K562 (cell line): Measurements from ENCODE around the gene FKRP. TPM values are rescaled to one million over a fixed set of nuclear protein-coding genes. Genes with fewer than 3 reads are reported as not detected.

Experiments
- ARNT ChIP-seq, 2 experiments: fragments of 450-650 bp; IDR thresholded peaks; 2 replicates each; pipeline ENCODE4 v1.6.1; 2016; ENCODE audit warnings: mild to moderate bottlenecking in 1 of 2
- BCOR ChIP-seq: fragments of 450-650 bp; IDR thresholded peaks from 2 replicates; pipeline ENCODE4 v1.6.1; 2016
- CHD1 ChIP-seq: fragments of 200-600 bp; sonication (generic); IDR thresholded peaks from one replicate; pipeline ENCODE4 v1.6.1; 2012; ENCODE audit warnings: mild to moderate bottlenecking, moderate library complexity, low read length, inconsistent platforms
- DPF2 ChIP-seq: fragments of 450-650 bp; IDR thresholded peaks from 2 replicates; pipeline ENCODE4 v1.6.1; 2016
- ELF1 ChIP-seq: fragments of 200-800 bp; sonication (Bioruptor generic); IDR thresholded peaks from 2 replicates; pipeline ENCODE4 v1.6.1; 2016; ENCODE audit warnings: missing genetic modification characterization, missing compliant biosample characterization
- FOS ChIP-seq: IDR thresholded peaks from 3 replicates; pipeline ENCODE4 v1.6.1; 2011; ENCODE audit not compliant: insufficient read length; ENCODE audit errors: extremely low read depth
- FOXM1 ChIP-seq, 2 experiments: fragments of 450-650 bp in 1 of 2; sonication (generic) in 1 of 2; formaldehyde crosslinking in 1 of 2; IDR thresholded peaks; 2 replicates each; pipeline versions ENCODE4 v1.6.1 to v1.9.0; 2017 to 2022; ENCODE audit warnings: low read depth in 2 of 2, mild to moderate bottlenecking in 2 of 2, missing genetic modification reagents in 1 of 2, moderate library complexity in 1 of 2
- GATAD2A ChIP-seq: fragments of 450-650 bp; IDR thresholded peaks from 2 replicates; pipeline ENCODE4 v1.6.1; 2017
- HDAC3 ChIP-seq: fragments of 450-650 bp; IDR thresholded peaks from 2 replicates; pipeline ENCODE4 v1.6.1; 2018; ENCODE audit warnings: borderline replicate concordance, mild to moderate bottlenecking, moderate library complexity; ENCODE audit not compliant: partially characterized antibody
- HDGF ChIP-seq: fragments of 450-650 bp; IDR thresholded peaks from 2 replicates; pipeline ENCODE4 v1.6.1; 2016
- MBD2 ChIP-seq: sonication (generic); IDR thresholded peaks from 2 replicates; pipeline ENCODE4 v1.6.1; 2016; ENCODE audit warnings: low read depth, borderline replicate concordance
- MCM2 ChIP-seq: fragments of 450-650 bp; IDR thresholded peaks from 2 replicates; pipeline ENCODE4 v1.6.1; 2017; ENCODE audit warnings: low read depth, mild to moderate bottlenecking
- MTA1 ChIP-seq: fragments of 450-650 bp; IDR thresholded peaks from 2 replicates; pipeline ENCODE4 v1.6.1; 2017; ENCODE audit warnings: borderline replicate concordance
- MYC ChIP-seq, 2 experiments: fragments of 250-450 bp in 1 of 2; sonication (Bioruptor Pico) in 1 of 2; IDR thresholded peaks; 2 replicates each; pipeline versions ENCODE4 v1.5.1 to v1.6.1; 2012 to 2021; ENCODE audit warnings: low read depth in 2 of 2, borderline replicate concordance in 1 of 2, improper control_type of control experiment in 1 of 2, low read length in 1 of 2, mild to moderate bottlenecking in 1 of 2, moderate library complexity in 1 of 2
- PHF8 ChIP-seq: fragments of 200-600 bp; sonication (generic); IDR thresholded peaks from 2 replicates; pipeline ENCODE4 v1.6.1; 2012; ENCODE audit warnings: mixed run types, mild to moderate bottlenecking, inconsistent platforms, low read length, moderate library complexity, borderline replicate concordance
- POLR2A ChIP-seq: fragments of 450-650 bp; conservative IDR thresholded peaks from 2 replicates; pipeline ENCODE4 v1.6.1; 2016
- PYGO2 ChIP-seq: fragments of 450-650 bp; IDR thresholded peaks from 2 replicates; pipeline ENCODE4 v1.6.1; 2016; ENCODE audit warnings: mild to moderate bottlenecking, missing genetic modification characterization, moderate library complexity, missing compliant biosample characterization
- SAP30 ChIP-seq: fragments of 200-600 bp; sonication (generic); IDR thresholded peaks from 2 replicates; pipeline ENCODE4 v1.6.1; 2012; ENCODE audit warnings: borderline replicate concordance, low read depth, mild to moderate bottlenecking, moderate library complexity, low read length, control low read depth, inconsistent platforms; ENCODE audit not compliant: insufficient read depth, poor library complexity, severe bottlenecking
- SIN3A ChIP-seq, 2 experiments: fragments of 150-350 bp in 1 of 2; IDR thresholded peaks; 2 replicates each; pipeline ENCODE4 v1.6.1; 2011 to 2016; ENCODE audit warnings: borderline replicate concordance in 2 of 2, low read depth in 2 of 2, low read length in 2 of 2, mild to moderate bottlenecking in 2 of 2, moderate library complexity in 2 of 2; ENCODE audit not compliant: control insufficient read depth in 1 of 2
- SLC30A9 ChIP-seq: fragments of 250-450 bp; sonication (Bioruptor Pico); IDR thresholded peaks from 2 replicates; pipeline ENCODE4 v1.8.0; 2022; ENCODE audit warnings: mild to moderate bottlenecking, moderate library complexity
- SMAD4 ChIP-seq: fragments of 250-450 bp; sonication (Bioruptor Pico); conservative IDR thresholded peaks from 2 replicates; pipeline ENCODE4 v1.8.0; 2021; ENCODE audit warnings: inconsistent platforms, mild to moderate bottlenecking, moderate library complexity
- STAT5A ChIP-seq: IDR thresholded peaks from 2 replicates; pipeline ENCODE4 v1.6.1; 2012; ENCODE audit warnings: low read length, inconsistent platforms, borderline replicate concordance
- TAF1 ChIP-seq: IDR thresholded peaks from 2 replicates; pipeline ENCODE4 v1.6.1; 2011; ENCODE audit warnings: mild to moderate bottlenecking, low read length, moderate library complexity; ENCODE audit not compliant: insufficient read depth, control insufficient read depth, severe bottlenecking; ENCODE audit errors: extremely low read depth
- TGIF2 ChIP-seq: sonication (generic); formaldehyde crosslinking; IDR thresholded peaks from 2 replicates; pipeline ENCODE4 v1.8.1; 2022; ENCODE audit warnings: mild to moderate bottlenecking, missing genetic modification reagents, moderate library complexity
- TRIM24 ChIP-seq, 2 experiments: fragments of 450-650 bp; IDR thresholded peaks; 2 replicates each; pipeline ENCODE4 v1.6.1; 2016
- YY1 ChIP-seq, 3 experiments: IDR thresholded peaks; 2 replicates each; pipeline ENCODE4 v1.6.1; 2011; ENCODE audit warnings: low read length in 2 of 3, mild to moderate bottlenecking in 2 of 3, moderate library complexity in 2 of 3, borderline replicate concordance in 1 of 3, control low read depth in 1 of 3, low read depth in 1 of 3; ENCODE audit not compliant: insufficient read depth in 3 of 3, insufficient replicate concordance in 2 of 3, control insufficient read depth in 1 of 3, insufficient read length in 1 of 3; ENCODE audit errors: extremely low read depth in 1 of 3
- ZC3H11A ChIP-seq: IDR thresholded peaks from 2 replicates; pipeline ENCODE4 v1.6.1; 2012; ENCODE audit warnings: low read depth, low read length, improper control_type of control experiment
- ZNF3 ChIP-seq: fragments of 250-450 bp; sonication (Bioruptor Pico); IDR thresholded peaks from 2 replicates; pipeline ENCODE4 v1.5.0; 2021; ENCODE audit warnings: mild to moderate bottlenecking, moderate library complexity
- polyA plus RNA-seq, 8 experiments: library from polyadenylated mRNA; depleted of rRNA in 4 of 8; stranded (reverse) in 5 of 8; unstranded in 3 of 8; fragments of >200 nt; fragmentation: Nextera tagmentation in 2 of 8; fragmentation: Illumina TruSeq in 1 of 8; extraction: Ambion mirVana in 2 of 8; extraction: Trizol in 1 of 8; gene quantifications; 2 replicates each; pipeline versions ENCODE4 v1.2.1 to v1.2.3, GENCODE V29; 2011 to 2014; ENCODE audit warnings: inconsistent platforms in 1 of 8, missing spikeins in 1 of 8
- total RNA-seq, 7 experiments: library from RNA; depleted of rRNA in 6 of 7; stranded (reverse); fragments of >200 nt in 6 of 7; fragmentation: Illumina TruSeq in 2 of 7; extraction: Trizol in 2 of 7; gene quantifications; 2 replicates each; pipeline versions ENCODE4 v1.2.1 to v1.2.3, GENCODE V29; 2011 to 2021; ENCODE audit warnings: low replicate concordance in 1 of 7
- TF ChIP-seq, protein P1 (sequence below), 3 experiments: fragments of 200-800 bp in 1 of 3; sonication (Bioruptor generic) in 1 of 3; sonication (generic) in 1 of 3; formaldehyde crosslinking in 1 of 3; IDR thresholded peaks; 2 replicates each; pipeline versions ENCODE4 v1.6.1 to v1.8.0; 2016 to 2022; ENCODE audit warnings: mild to moderate bottlenecking in 2 of 3, missing compliant biosample characterization in 2 of 3, missing genetic modification characterization in 2 of 3, missing genetic modification reagents in 1 of 3

The FKRP gene
- total and polyA plus RNA-seq, 9 of the 15 experiments (the other 6 are each of a cell fraction or from before 2014, with no cell fraction given): 0.68 to 16.1 (median 6.5) TPM

DNA sequence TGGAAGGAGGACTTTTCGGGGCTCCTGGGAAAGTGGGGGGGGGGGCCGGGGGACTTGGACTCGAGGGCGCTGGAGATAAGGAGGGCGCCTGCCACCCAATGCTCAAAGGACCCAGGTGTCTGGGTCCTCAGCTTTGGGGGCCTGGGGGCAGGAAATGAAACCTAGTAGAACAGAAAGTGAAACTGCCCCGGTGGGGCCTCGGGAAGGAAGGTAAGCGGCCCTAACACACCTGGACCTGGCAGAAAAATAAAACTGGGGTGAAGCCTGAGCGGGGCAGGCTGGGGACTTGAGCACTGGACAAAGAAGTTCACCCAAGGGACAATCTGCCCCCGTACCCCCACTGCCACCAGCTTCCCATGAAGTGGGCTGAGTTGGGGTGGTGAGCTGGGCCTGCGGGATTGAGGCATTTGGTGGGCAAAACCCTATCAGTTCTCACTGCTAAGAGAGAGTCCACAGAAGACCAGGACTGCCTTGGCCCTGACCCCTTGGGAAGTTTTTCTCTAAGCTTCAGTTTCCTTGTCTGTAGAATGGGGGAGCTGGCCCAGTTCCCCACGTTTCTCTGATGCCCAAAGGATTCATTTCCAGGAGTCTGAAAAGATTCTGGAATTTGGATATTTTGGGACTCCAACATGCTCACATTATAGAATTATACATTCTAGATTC is 31.3 kb upstream of the FKRP start (continued):
- TF ChIP-seq CHD1: peak; percentile 62
- no peak for TF ChIP-seq MBD2
- TF ChIP-seq GATAD2A: no peak
- TF ChIP-seq SLC30A9 (CRISPR knock-in tag): no peak
- no peak for TF ChIP-seq MCM2
- TF ChIP-seq MTA1: no peak
- no peak for TF ChIP-seq PYGO2 (tag)
- TF ChIP-seq MYC (IDR thresholded peaks at IDR 0.05; ENCODE audit: low read depth, low read length): no peak
- TF ChIP-seq MYC (CRISPR knock-in tag; IDR thresholded peaks at IDR 0.05; ENCODE audit: borderline replicate concordance, low read depth): no peak
- TF ChIP-seq ZNF3 (CRISPR knock-in tag): 0 out of 2 replicates have a peak, but pooled peaks have one; percentile 13
- TF ChIP-seq SIN3A (IDR thresholded peaks at IDR 0.05; ENCODE audit: borderline replicate concordance in 2 of 2, control insufficient read depth in 1 of 2, low read depth in 2 of 2, low read length in 2 of 2): no peak
- TF ChIP-seq HDAC3: no peak
- TF ChIP-seq TRIM24 (IDR thresholded peaks at IDR 0.05): no peak
- 0 out of 2 replicates have a peak, but pooled peaks have one; percentile 17 for TF ChIP-seq DPF2
- no peak for TF ChIP-seq POLR2A
- TF ChIP-seq, protein P1, sequence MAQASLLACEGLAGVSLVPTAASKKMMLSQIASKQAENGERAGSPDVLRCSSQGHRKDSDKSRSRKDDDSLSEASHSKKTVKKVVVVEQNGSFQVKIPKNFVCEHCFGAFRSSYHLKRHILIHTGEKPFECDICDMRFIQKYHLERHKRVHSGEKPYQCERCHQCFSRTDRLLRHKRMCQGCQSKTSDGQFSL (CRISPR knock-in tag; IDR thresholded peaks at IDR 0.05): 0 out of 2 replicates have a peak, but pooled peaks have one; percentile 12
- TF ChIP-seq, protein P1 (tag; IDR thresholded peaks at IDR 0.05): peak in 1 of 2 experiments; percentile 69; a peak in 1 of 4 replicates
- no peak for TF ChIP-seq ARNT (IDR thresholded peaks at IDR 0.05)
- peak; percentile 15 for TF ChIP-seq ELF1
- TF ChIP-seq ZC3H11A: no peak
- no peak for TF ChIP-seq TGIF2 (CRISPR knock-in tag)
- no peak for TF ChIP-seq HDGF
- no peak for TF ChIP-seq SMAD4 (CRISPR knock-in tag)
- no peak for TF ChIP-seq STAT5A
- TF ChIP-seq BCOR: 0 out of 2 replicates have a peak, but pooled peaks have one; percentile 11
- TF ChIP-seq FOXM1 (IDR thresholded peaks at IDR 0.05; ENCODE audit: low read depth): peak; percentile 33; the same call in 1 of the 2 replicates
- TF ChIP-seq FOXM1 (CRISPR knock-in tag; IDR thresholded peaks at IDR 0.05; ENCODE audit: low read depth): no peak
- TF ChIP-seq FOS: no peak
- TF ChIP-seq TAF1: no peak
- TF ChIP-seq YY1 (IDR thresholded peaks at IDR 0.05; ENCODE audit: borderline replicate concordance in 1 of 3, control insufficient read depth in 1 of 3, extremely low read depth in 1 of 3, insufficient read depth in 3 of 3, insufficient read length in 1 of 3, insufficient replicate concordance in 2 of 3, low read depth in 1 of 3, low read length in 2 of 3): no peak
- TF ChIP-seq PHF8: peak; percentile 47; the same call in 1 of the 2 replicates
- peak; percentile 33 for TF ChIP-seq SAP30
